HL-60/S4 (cell line): Measurements from ENCODE around the gene GAL3ST2.
"Not testable (repeated sequence)": the region's sequence is repeated elsewhere in the genome, so short reads cannot be mapped to it uniquely, and the experiment has no call there.

Source experiments
- in situ Hi-C: fragments of 300-500 bp; cut with MboI; formaldehyde crosslinking; loops from 2 replicates; pipeline ENCODE4 v1.14.3; 2022; ENCODE audit warnings: low sequenced_read_pairs

Gene GAL3ST2

GRCh38 chr2:241745276-241745675 is 31.3 kb upstream of the GAL3ST2 start:
- in situ Hi-C loops: no loop called here

- in situ Hi-C loops: no loop called here
Measured at GRCh38 chr2:241746084-241746483, 30.5 kb upstream of the GAL3ST2 start.

- in situ Hi-C loops: no loop called here
Measured at GRCh38 chr2:241748468-241749256, 28.0 kb upstream of the GAL3ST2 start.

GRCh38 chr2:241750076-241750840 is 26.4 kb upstream of the GAL3ST2 start:
- in situ Hi-C loops: no loop called here

- in situ Hi-C loops: no loop called here
Measured at GRCh38 chr2:241751152-241751551, 25.5 kb upstream of the GAL3ST2 start.

- in situ Hi-C loops: no loop called here
Measured at GRCh38 chr2:241751776-241752175, 24.8 kb upstream of the GAL3ST2 start.

- in situ Hi-C loops: no loop called here
Measured at GRCh38 chr2:241752253-241752652, 24.4 kb upstream of the GAL3ST2 start.

GRCh38 chr2:241752689-241753276 is 23.8 kb upstream of the GAL3ST2 start:
- in situ Hi-C loops: no loop called here

GRCh38 chr2:241753493-241753892 is 23.1 kb upstream of the GAL3ST2 start:
- in situ Hi-C loops: no loop called here

GRCh38 chr2:241754042-241754441 is 22.6 kb upstream of the GAL3ST2 start:
- in situ Hi-C loops: no loop called here

- in situ Hi-C loops: no loop called here
Measured at GRCh38 chr2:241755166-241755565, 21.5 kb upstream of the GAL3ST2 start.

GRCh38 chr2:241755777-241756176 is 20.8 kb upstream of the GAL3ST2 start:
- in situ Hi-C loops: no loop called here

- in situ Hi-C loops: no loop called here
Measured at GRCh38 chr2:241759067-241759807, 17.4 kb upstream of the GAL3ST2 start.

GRCh38 chr2:241759893-241760292 is 16.7 kb upstream of the GAL3ST2 start:
- in situ Hi-C loops: not testable (repeated sequence)

- in situ Hi-C loops: no loop called here
Measured at GRCh38 chr2:241760301-241760771, 16.3 kb upstream of the GAL3ST2 start.

GRCh38 chr2:241762321-241762932 is 14.2 kb upstream of the GAL3ST2 start:
- in situ Hi-C loops: no loop called here

- in situ Hi-C loops: no loop called here
Measured at GRCh38 chr2:241762933-241763369, 13.7 kb upstream of the GAL3ST2 start.

GRCh38 chr2:241763551-241764274 is 12.9 kb upstream of the GAL3ST2 start:
- in situ Hi-C loops: no loop called here

GRCh38 chr2:241764275-241765241 is 12.1 kb upstream of the GAL3ST2 start:
- in situ Hi-C loops: no loop called here
